Measurements from ENCODE around the gene REEP2.
"Not testable (repeated sequence)": the region's sequence is repeated elsewhere in the genome, so short reads cannot be mapped to it uniquely, and the experiment has no call there.

Gene REEP2

GRCh38 chr5:138470322-138471051, 31.6 kb downstream of the REEP2 start:
- peaks cover 5% of the 10 kb centered on the region for H3K4me1 ChIP-seq (ENCODE audit: control insufficient read depth, insufficient read depth, low read length)
- peaks cover 6% of the 10 kb centered on the region for H3K36me3 ChIP-seq (ENCODE audit: control insufficient read depth, insufficient read depth, low read length)
- peaks cover 13% of the 10 kb centered on the region for H3K27me3 ChIP-seq (ENCODE audit: control insufficient read depth, insufficient read depth, low read length)
- no peak overlapping the region for H3K9ac ChIP-seq (ENCODE audit: low read depth, low read length)
- no peaks in the 10 kb centered on the region for H3K9me3 ChIP-seq (ENCODE audit: control insufficient read depth, insufficient read depth, low read length)
- H3K4me3 ChIP-seq (ENCODE audit: low read depth, low read length): no peak overlapping the region

GRCh38 chr5:138471052-138471361, 32.1 kb downstream of the REEP2 start:
- Histone ChIP-seq H3K36me3 (ENCODE audit: control insufficient read depth, insufficient read depth, low read length) (peaks cover 6% of the 10 kb centered on the region), H3K4me3 (ENCODE audit: low read depth, low read length) (no peak overlapping the region), H3K9ac (ENCODE audit: low read depth, low read length) (no peak overlapping the region), H3K9me3 (ENCODE audit: control insufficient read depth, insufficient read depth, low read length) (no peaks in the 10 kb centered on the region), H3K4me1 (ENCODE audit: control insufficient read depth, insufficient read depth, low read length) (peaks cover 5% of the 10 kb centered on the region), H3K27me3 (ENCODE audit: control insufficient read depth, insufficient read depth, low read length) (peaks cover 11% of the 10 kb centered on the region)

GRCh38 chr5:138472353-138472752, 33.5 kb downstream of the REEP2 start:
- Histone ChIP-seq H3K4me1 (ENCODE audit: control insufficient read depth, insufficient read depth, low read length) (peaks cover 5% of the 10 kb centered on the region), H3K9me3 (ENCODE audit: control insufficient read depth, insufficient read depth, low read length) (no peaks in the 10 kb centered on the region), H3K4me3 (ENCODE audit: low read depth, low read length) (no peak overlapping the region)

GRCh38 chr5:138473151-138473550, 34.3 kb downstream of the REEP2 start:
- H3K9ac ChIP-seq (ENCODE audit: low read depth, low read length); H3K36me3 ChIP-seq (ENCODE audit: control insufficient read depth, insufficient read depth, low read length); H3K4me1 ChIP-seq (ENCODE audit: control insufficient read depth, insufficient read depth, low read length); H3K9me3 ChIP-seq (ENCODE audit: control insufficient read depth, insufficient read depth, low read length); H3K4me3 ChIP-seq (ENCODE audit: low read depth, low read length); H3K27me3 ChIP-seq (ENCODE audit: control insufficient read depth, insufficient read depth, low read length): not testable (repeated sequence)

More at GRCh38 chr5:138472353-138472752, 33.5 kb downstream of the REEP2 start:
- Histone ChIP-seq H3K9ac (ENCODE audit: low read depth, low read length) (no peak overlapping the region), H3K27me3 (ENCODE audit: control insufficient read depth, insufficient read depth, low read length) (peaks cover 2% of the 10 kb centered on the region), H3K36me3 (ENCODE audit: control insufficient read depth, insufficient read depth, low read length) (peaks cover 2% of the 10 kb centered on the region)

GRCh38 chr5:138476918-138477317, 38.1 kb downstream of the REEP2 start:
- H3K27me3 ChIP-seq (ENCODE audit: control insufficient read depth, insufficient read depth, low read length): peaks cover 2% of the 10 kb centered on the region
- H3K9ac ChIP-seq (ENCODE audit: low read depth, low read length): no peak overlapping the region
- no peak overlapping the region for H3K4me3 ChIP-seq (ENCODE audit: low read depth, low read length)
- H3K36me3 ChIP-seq (ENCODE audit: control insufficient read depth, insufficient read depth, low read length): no peaks in the 10 kb centered on the region
- H3K4me1 ChIP-seq (ENCODE audit: control insufficient read depth, insufficient read depth, low read length): peaks cover 5% of the 10 kb centered on the region
- H3K9me3 ChIP-seq (ENCODE audit: control insufficient read depth, insufficient read depth, low read length): no peaks in the 10 kb centered on the region

- H3K9ac ChIP-seq (ENCODE audit: low read depth, low read length): no peak overlapping the region
- no peaks in the 10 kb centered on the region for H3K36me3 ChIP-seq (ENCODE audit: control insufficient read depth, insufficient read depth, low read length)
- H3K9me3 ChIP-seq (ENCODE audit: control insufficient read depth, insufficient read depth, low read length): no peaks in the 10 kb centered on the region
- H3K27me3 ChIP-seq (ENCODE audit: control insufficient read depth, insufficient read depth, low read length): no peaks in the 10 kb centered on the region
- no peak overlapping the region for H3K4me3 ChIP-seq (ENCODE audit: low read depth, low read length)
- peaks cover 6% of the 10 kb centered on the region for H3K4me1 ChIP-seq (ENCODE audit: control insufficient read depth, insufficient read depth, low read length)
These were observed 43.8 kb downstream of the REEP2 start for GRCh38 chr5:138482638-138483037.

GRCh38 chr5:138488481-138488945, 49.7 kb downstream of the REEP2 start:
- Histone ChIP-seq H3K9me3 (ENCODE audit: control insufficient read depth, insufficient read depth, low read length) (no peaks in the 10 kb centered on the region), H3K36me3 (ENCODE audit: control insufficient read depth, insufficient read depth, low read length) (no peaks in the 10 kb centered on the region), H3K4me3 (ENCODE audit: low read depth, low read length) (no peak overlapping the region), H3K4me1 (ENCODE audit: control insufficient read depth, insufficient read depth, low read length) (peaks cover 6% of the 10 kb centered on the region), H3K27me3 (ENCODE audit: control insufficient read depth, insufficient read depth, low read length) (peaks cover 34% of the 10 kb centered on the region), H3K9ac (ENCODE audit: low read depth, low read length) (no peak overlapping the region)

GRCh38 chr5:138489683-138490061, 50.8 kb downstream of the REEP2 start:
- Histone ChIP-seq H3K36me3 (ENCODE audit: control insufficient read depth, insufficient read depth, low read length) (no peaks in the 10 kb centered on the region), H3K27me3 (ENCODE audit: control insufficient read depth, insufficient read depth, low read length) (peaks cover 34% of the 10 kb centered on the region), H3K4me3 (ENCODE audit: low read depth, low read length) (no peak overlapping the region), H3K9ac (ENCODE audit: low read depth, low read length) (no peak overlapping the region), H3K4me1 (ENCODE audit: control insufficient read depth, insufficient read depth, low read length) (peaks cover 6% of the 10 kb centered on the region), H3K9me3 (ENCODE audit: control insufficient read depth, insufficient read depth, low read length) (no peaks in the 10 kb centered on the region)

GRCh38 chr5:138490648-138491283, 51.9 kb downstream of the REEP2 start:
- no peaks in the 10 kb centered on the region for H3K9me3 ChIP-seq (ENCODE audit: control insufficient read depth, insufficient read depth, low read length)
- H3K4me3 ChIP-seq (ENCODE audit: low read depth, low read length): peak overlapping the region; percentile 55
- no peaks in the 10 kb centered on the region for H3K36me3 ChIP-seq (ENCODE audit: control insufficient read depth, insufficient read depth, low read length)
- H3K9ac ChIP-seq (ENCODE audit: low read depth, low read length): no peak overlapping the region
- peaks cover 6% of the 10 kb centered on the region for H3K4me1 ChIP-seq (ENCODE audit: control insufficient read depth, insufficient read depth, low read length)
- H3K27me3 ChIP-seq (ENCODE audit: control insufficient read depth, insufficient read depth, low read length): peaks cover 34% of the 10 kb centered on the region

GRCh38 chr5:138491284-138491648, 52.4 kb downstream of the REEP2 start:
- peak overlapping the region; percentile 55 for H3K4me3 ChIP-seq (ENCODE audit: low read depth, low read length)
- peaks cover 6% of the 10 kb centered on the region for H3K4me1 ChIP-seq (ENCODE audit: control insufficient read depth, insufficient read depth, low read length)
- no peak overlapping the region for H3K9ac ChIP-seq (ENCODE audit: low read depth, low read length)
- peaks cover 34% of the 10 kb centered on the region for H3K27me3 ChIP-seq (ENCODE audit: control insufficient read depth, insufficient read depth, low read length)
- H3K9me3 ChIP-seq (ENCODE audit: control insufficient read depth, insufficient read depth, low read length): no peaks in the 10 kb centered on the region
- no peaks in the 10 kb centered on the region for H3K36me3 ChIP-seq (ENCODE audit: control insufficient read depth, insufficient read depth, low read length)

- Histone ChIP-seq H3K36me3 (ENCODE audit: control insufficient read depth, insufficient read depth, low read length) (no peaks in the 10 kb centered on the region), H3K4me1 (ENCODE audit: control insufficient read depth, insufficient read depth, low read length) (peaks cover 2% of the 10 kb centered on the region), H3K9me3 (ENCODE audit: control insufficient read depth, insufficient read depth, low read length) (no peaks in the 10 kb centered on the region), H3K4me3 (ENCODE audit: low read depth, low read length) (peak overlapping the region; percentile 55), H3K9ac (ENCODE audit: low read depth, low read length) (peak overlapping the region; percentile 72), H3K27me3 (ENCODE audit: control insufficient read depth, insufficient read depth, low read length) (peaks cover 34% of the 10 kb centered on the region)
These were observed 53.1 kb downstream of the REEP2 start for GRCh38 chr5:138491669-138492559.

All from iPS-15b (cell line).